Neural cell (in vitro differentiated cells): Measurements from ENCODE around the gene GABPB2. TPM values are rescaled to one million over a fixed set of nuclear protein-coding genes. Genes with fewer than 3 reads are reported as not detected.

Experiments used
- H2AFZ ChIP-seq: fragments of 200-600, 300-800 bp; sonication (generic), shearing (Covaris generic); 2 replicates; pipeline ENCODE4 v1.6.0; 2014; ENCODE audit warnings: low read depth, mild to moderate bottlenecking, antibody characterized with exemption, low read length, moderate library complexity
- H3F3A ChIP-seq: fragments of 200-600 bp; shearing (Covaris generic); 2 replicates; pipeline ENCODE4 v1.6.1; 2016; ENCODE audit warnings: mild to moderate bottlenecking, moderate library complexity, mixed read lengths, antibody characterized with exemption, low read length; ENCODE audit not compliant: insufficient read depth, poor library complexity, severe bottlenecking
- H3K27ac ChIP-seq: fragments of 200-600, 300-800 bp; sonication (generic), shearing (Covaris generic); 2 replicates; pipeline ENCODE4 v1.5.1; 2014; ENCODE audit warnings: mild to moderate bottlenecking, low read length, moderate library complexity
- H3K27me3 ChIP-seq: fragments of 300-800, 200-600 bp; sonication (generic), shearing (Covaris generic); 2 replicates; pipeline ENCODE4 v1.6.0; 2014; ENCODE audit warnings: mild to moderate bottlenecking, low read depth, low read length, moderate library complexity; ENCODE audit not compliant: insufficient read depth
- H3K36me3 ChIP-seq: fragments of 300-800, 200-600 bp; sonication (generic), shearing (Covaris generic); 2 replicates; pipeline ENCODE4 v1.5.1; 2014; ENCODE audit warnings: mild to moderate bottlenecking, antibody characterized with exemption, low read length, moderate library complexity; ENCODE audit not compliant: insufficient read depth
- H3K4me2 ChIP-seq: fragments of 300-800, 200-600 bp; sonication (generic), shearing (Covaris generic); 2 replicates; pipeline ENCODE4 v1.6.0; 2014; ENCODE audit warnings: mild to moderate bottlenecking, low read length
- H3K4me3 ChIP-seq: fragments of 300-800, 200-600 bp; sonication (generic), shearing (Covaris generic); 2 replicates; pipeline ENCODE4 v1.5.1; 2014; ENCODE audit warnings: mild to moderate bottlenecking, low read length, moderate library complexity
- H3K79me2 ChIP-seq: fragments of 200-600 bp; shearing (Covaris generic); replicated peaks from 2 replicates; pipeline ENCODE4 v1.6.0; 2014; ENCODE audit warnings: mild to moderate bottlenecking, low read length, moderate library complexity; ENCODE audit not compliant: insufficient read depth
- H3K9ac ChIP-seq: fragments of 300-800, 200-600 bp; sonication (generic), shearing (Covaris generic); 2 replicates; pipeline ENCODE4 v1.6.1; 2016; ENCODE audit warnings: mild to moderate bottlenecking, low read length, mixed read lengths
- H3K9me2 ChIP-seq: fragments of 200-600 bp; shearing (Covaris generic); 2 replicates; pipeline ENCODE4 v1.6.1; 2016; ENCODE audit warnings: mild to moderate bottlenecking, low read length, mixed read lengths; ENCODE audit not compliant: insufficient read depth
- H3K9me3 ChIP-seq: fragments of 200-600, 300-800 bp; sonication (generic), shearing (Covaris generic); 2 replicates; pipeline ENCODE4 v1.6.1; 2016; ENCODE audit warnings: mild to moderate bottlenecking, mixed run types, low read length, moderate library complexity, mixed read lengths
- H4K20me1 ChIP-seq: fragments of 200-600 bp; shearing (Covaris generic); 2 replicates; pipeline ENCODE4 v1.6.1; 2016; ENCODE audit warnings: mild to moderate bottlenecking, mixed run types; ENCODE audit not compliant: insufficient read depth
- EP300 ChIP-seq: fragments of 450-650 bp; conservative IDR thresholded peaks from 2 replicates; pipeline ENCODE4 v1.6.1; 2014; ENCODE audit warnings: antibody characterized with exemption, mild to moderate bottlenecking, moderate library complexity; ENCODE audit not compliant: poor library complexity, severe bottlenecking
- EZH2 ChIP-seq: fragments of 200-600, 300-800 bp; shearing (Covaris generic), sonication (generic); IDR thresholded peaks from 2 replicates; pipeline ENCODE4 v1.6.1; 2014; ENCODE audit warnings: antibody characterized with exemption, low read length, borderline replicate concordance, mild to moderate bottlenecking; ENCODE audit not compliant: insufficient read depth, poor library complexity, severe bottlenecking
- MXI1 ChIP-seq: fragments of 450-650 bp; conservative IDR thresholded peaks from 2 replicates; pipeline ENCODE4 v1.6.1; 2014; ENCODE audit warnings: antibody characterized with exemption, mild to moderate bottlenecking; ENCODE audit not compliant: poor library complexity, severe bottlenecking
- POLR2AphosphoS5 ChIP-seq: IDR thresholded peaks from 2 replicates; pipeline ENCODE4 v1.6.1; 2012
- RAD21 ChIP-seq: fragments of 450-650 bp; conservative IDR thresholded peaks from 2 replicates; pipeline ENCODE4 v1.6.1; 2014; ENCODE audit warnings: antibody characterized with exemption, mild to moderate bottlenecking, moderate library complexity
- SMC3 ChIP-seq: fragments of 450-650 bp; conservative IDR thresholded peaks from 2 replicates; pipeline ENCODE4 v1.6.1; 2014; ENCODE audit warnings: antibody characterized with exemption, mild to moderate bottlenecking, moderate library complexity; ENCODE audit not compliant: poor library complexity
- TAF1 ChIP-seq: IDR thresholded peaks from 2 replicates; pipeline ENCODE4 v1.6.1; 2012; ENCODE audit warnings: low read depth
- polyA plus RNA-seq: library from polyadenylated mRNA; depleted of rRNA; stranded (reverse); fragments of >200 nt; gene quantifications from 2 replicates; pipeline ENCODE4 v1.2.3, GENCODE V29; 2014
- TF ChIP-seq, protein P1 (sequence below): fragments of 450-650 bp; IDR thresholded peaks from 2 replicates; pipeline ENCODE4 v1.5.1; 2014; ENCODE audit warnings: antibody characterized with exemption, mild to moderate bottlenecking, moderate library complexity; ENCODE audit not compliant: poor library complexity, severe bottlenecking
- TF ChIP-seq, protein P2 (sequence below): IDR thresholded peaks from 2 replicates; pipeline ENCODE4 v1.6.1; 2012; ENCODE audit warnings: borderline replicate concordance

The GABPB2 gene
- polyA plus RNA-seq, 1 donor from 2014 or later: 4.1 TPM

DNA sequence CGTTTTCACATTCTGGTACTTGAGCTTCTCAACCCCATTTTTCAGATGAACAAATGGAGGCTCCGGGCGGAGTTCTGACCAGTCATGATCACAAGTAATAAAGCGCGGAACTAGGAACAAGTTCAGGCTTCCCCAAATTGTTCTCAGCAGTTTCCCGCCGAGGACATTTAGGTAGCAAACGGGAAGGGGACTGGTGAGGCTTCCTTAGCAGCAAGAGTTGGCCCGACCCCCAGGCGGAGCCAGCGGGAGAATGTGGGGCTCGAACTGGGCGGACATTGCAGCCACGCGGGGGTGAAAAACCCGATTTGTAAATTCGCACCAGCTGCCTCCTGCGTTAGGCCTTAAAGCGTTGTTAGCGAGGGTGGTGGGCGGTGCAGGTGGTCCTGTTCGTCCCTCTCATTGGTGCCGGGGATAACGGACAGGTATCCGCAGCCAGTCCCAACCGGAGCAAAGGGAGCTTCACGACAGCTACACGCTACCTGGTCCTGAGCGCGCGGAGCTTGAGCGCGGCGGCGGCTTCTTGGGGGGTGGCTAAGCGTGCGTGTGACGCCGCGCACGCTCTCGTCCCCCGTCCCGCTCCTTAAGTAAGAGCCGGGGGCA, 60.5 kb downstream of the GABPB2 start:
- Histone ChIP-seq H4K20me1 (no peaks in the 10 kb centered on the region), H3K9me2 (no peaks in the 10 kb centered on the region), H3F3A (no peaks in the 10 kb centered on the region), H3K9me3 (no peaks in the 10 kb centered on the region), H3K4me3 (no peak overlapping the region), H2AFZ (no peak overlapping the region), H3K79me2 (no peaks in the 10 kb centered on the region), H3K36me3 (peaks cover 6% of the 10 kb centered on the region), H3K27me3 (no peaks in the 10 kb centered on the region), H3K9ac (no peak overlapping the region), H3K27ac (no peak overlapping the region), H3K4me2 (no peak overlapping the region)
- TF ChIP-seq MXI1 (peak; percentile 33), TAF1 (no peak)
- TF ChIP-seq, protein P1, sequence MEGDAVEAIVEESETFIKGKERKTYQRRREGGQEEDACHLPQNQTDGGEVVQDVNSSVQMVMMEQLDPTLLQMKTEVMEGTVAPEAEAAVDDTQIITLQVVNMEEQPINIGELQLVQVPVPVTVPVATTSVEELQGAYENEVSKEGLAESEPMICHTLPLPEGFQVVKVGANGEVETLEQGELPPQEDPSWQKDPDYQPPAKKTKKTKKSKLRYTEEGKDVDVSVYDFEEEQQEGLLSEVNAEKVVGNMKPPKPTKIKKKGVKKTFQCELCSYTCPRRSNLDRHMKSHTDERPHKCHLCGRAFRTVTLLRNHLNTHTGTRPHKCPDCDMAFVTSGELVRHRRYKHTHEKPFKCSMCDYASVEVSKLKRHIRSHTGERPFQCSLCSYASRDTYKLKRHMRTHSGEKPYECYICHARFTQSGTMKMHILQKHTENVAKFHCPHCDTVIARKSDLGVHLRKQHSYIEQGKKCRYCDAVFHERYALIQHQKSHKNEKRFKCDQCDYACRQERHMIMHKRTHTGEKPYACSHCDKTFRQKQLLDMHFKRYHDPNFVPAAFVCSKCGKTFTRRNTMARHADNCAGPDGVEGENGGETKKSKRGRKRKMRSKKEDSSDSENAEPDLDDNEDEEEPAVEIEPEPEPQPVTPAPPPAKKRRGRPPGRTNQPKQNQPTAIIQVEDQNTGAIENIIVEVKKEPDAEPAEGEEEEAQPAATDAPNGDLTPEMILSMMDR: no peak

DNA sequence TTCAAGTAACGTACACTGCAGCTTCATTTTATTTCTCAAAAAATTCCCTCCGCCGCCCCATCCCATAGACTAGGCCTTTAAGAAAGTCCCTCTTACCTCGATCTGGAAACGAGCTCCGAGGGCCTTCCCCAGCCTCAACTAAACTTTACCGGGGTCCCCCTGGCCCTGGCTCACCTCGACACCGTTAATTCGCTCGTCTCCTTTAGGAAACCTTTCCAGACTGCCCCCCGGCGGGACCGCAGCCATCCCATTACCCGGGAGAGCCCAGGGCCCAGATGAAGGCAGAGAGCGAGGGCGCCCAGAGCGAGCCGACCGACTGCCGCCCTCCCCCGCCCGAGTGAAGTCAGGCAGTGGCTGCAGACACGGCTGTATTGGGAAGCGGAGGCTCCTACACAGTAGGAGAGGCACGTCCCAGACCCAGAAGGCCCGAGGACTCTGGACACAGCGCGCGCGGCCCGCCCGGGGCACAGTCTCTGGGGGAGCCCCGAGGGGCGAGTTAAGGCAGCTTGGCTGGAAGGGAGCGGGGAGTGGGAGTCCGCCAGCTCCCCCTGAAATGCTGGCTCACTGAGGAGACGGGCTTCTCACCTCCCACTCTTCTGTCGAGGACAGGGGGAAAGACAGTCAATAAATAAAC, 61.3 kb downstream of the GABPB2 start:
- TF ChIP-seq, protein P1: no peak
- TF ChIP-seq EZH2: no peak
- TF ChIP-seq EP300: no peak
- TF ChIP-seq SMC3: no peak
- TF ChIP-seq POLR2AphosphoS5: no peak
- no peak for TF ChIP-seq TAF1
- TF ChIP-seq MXI1: no peak
- TF ChIP-seq RAD21: no peak
- TF ChIP-seq, protein P2, sequence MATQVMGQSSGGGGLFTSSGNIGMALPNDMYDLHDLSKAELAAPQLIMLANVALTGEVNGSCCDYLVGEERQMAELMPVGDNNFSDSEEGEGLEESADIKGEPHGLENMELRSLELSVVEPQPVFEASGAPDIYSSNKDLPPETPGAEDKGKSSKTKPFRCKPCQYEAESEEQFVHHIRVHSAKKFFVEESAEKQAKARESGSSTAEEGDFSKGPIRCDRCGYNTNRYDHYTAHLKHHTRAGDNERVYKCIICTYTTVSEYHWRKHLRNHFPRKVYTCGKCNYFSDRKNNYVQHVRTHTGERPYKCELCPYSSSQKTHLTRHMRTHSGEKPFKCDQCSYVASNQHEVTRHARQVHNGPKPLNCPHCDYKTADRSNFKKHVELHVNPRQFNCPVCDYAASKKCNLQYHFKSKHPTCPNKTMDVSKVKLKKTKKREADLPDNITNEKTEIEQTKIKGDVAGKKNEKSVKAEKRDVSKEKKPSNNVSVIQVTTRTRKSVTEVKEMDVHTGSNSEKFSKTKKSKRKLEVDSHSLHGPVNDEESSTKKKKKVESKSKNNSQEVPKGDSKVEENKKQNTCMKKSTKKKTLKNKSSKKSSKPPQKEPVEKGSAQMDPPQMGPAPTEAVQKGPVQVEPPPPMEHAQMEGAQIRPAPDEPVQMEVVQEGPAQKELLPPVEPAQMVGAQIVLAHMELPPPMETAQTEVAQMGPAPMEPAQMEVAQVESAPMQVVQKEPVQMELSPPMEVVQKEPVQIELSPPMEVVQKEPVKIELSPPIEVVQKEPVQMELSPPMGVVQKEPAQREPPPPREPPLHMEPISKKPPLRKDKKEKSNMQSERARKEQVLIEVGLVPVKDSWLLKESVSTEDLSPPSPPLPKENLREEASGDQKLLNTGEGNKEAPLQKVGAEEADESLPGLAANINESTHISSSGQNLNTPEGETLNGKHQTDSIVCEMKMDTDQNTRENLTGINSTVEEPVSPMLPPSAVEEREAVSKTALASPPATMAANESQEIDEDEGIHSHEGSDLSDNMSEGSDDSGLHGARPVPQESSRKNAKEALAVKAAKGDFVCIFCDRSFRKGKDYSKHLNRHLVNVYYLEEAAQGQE: no peak
- no peaks in the 10 kb centered on the region for H3K9me2 ChIP-seq
- no peaks in the 10 kb centered on the region for H3F3A ChIP-seq
- no peaks in the 10 kb centered on the region for H3K79me2 ChIP-seq
- H3K4me2 ChIP-seq: no peak overlapping the region
- H2AFZ ChIP-seq: no peak overlapping the region
- H3K36me3 ChIP-seq: peaks cover 6% of the 10 kb centered on the region
- H3K27ac ChIP-seq: no peak overlapping the region
- H3K9me3 ChIP-seq: no peaks in the 10 kb centered on the region
- H3K4me3 ChIP-seq: no peak overlapping the region
- H4K20me1 ChIP-seq: no peaks in the 10 kb centered on the region
- H3K9ac ChIP-seq: no peak overlapping the region
- no peaks in the 10 kb centered on the region for H3K27me3 ChIP-seq
